Astrocyte (in vitro differentiated cells and primary cell): Measurements from ENCODE around the gene SLC1A7. TPM values are rescaled to one million over a fixed set of nuclear protein-coding genes. Genes with fewer than 3 reads are reported as not detected.

Experiments used
- DNase-seq: peaks from one replicate; pipeline ENCODE4 v3.0.0-alpha.2; 2010; ENCODE audit warnings: low read depth
- FAIRE-seq: peaks from 2 replicates; lab custom pipeline; 2011; peaks lifted over from hg19 to GRCh38; lab: Jason Lieb, UNC
- H2AFZ ChIP-seq: 2 replicates; pipeline ENCODE4 v1.6.0; 2012; ENCODE audit warnings: low read depth, low read length, inconsistent platforms
- H3K27ac ChIP-seq: 2 replicates; pipeline ENCODE4 v1.5.1; 2011; ENCODE audit warnings: low read depth, low read length, inconsistent platforms
- H3K27me3 ChIP-seq: 2 replicates; pipeline ENCODE4 v1.6.0; 2011; ENCODE audit warnings: low read length, inconsistent platforms; ENCODE audit not compliant: insufficient read depth
- H3K36me3 ChIP-seq: 2 replicates; pipeline ENCODE4 v1.5.1; 2011; ENCODE audit warnings: low read length, inconsistent platforms; ENCODE audit not compliant: insufficient read depth
- H3K4me1 ChIP-seq: 2 replicates; pipeline ENCODE4 v1.5.1; 2011; ENCODE audit warnings: low read length, inconsistent platforms; ENCODE audit not compliant: insufficient read depth
- H3K4me2 ChIP-seq: 2 replicates; pipeline ENCODE4 v1.6.0; 2012; ENCODE audit warnings: low read length, inconsistent platforms
- H3K4me3 ChIP-seq: 2 replicates; pipeline ENCODE4 v1.5.1; 2011; ENCODE audit warnings: low read depth, mild to moderate bottlenecking, low read length, inconsistent platforms; ENCODE audit not compliant: insufficient read depth
- H3K79me2 ChIP-seq: 2 replicates; pipeline ENCODE4 v1.6.0; 2012; ENCODE audit warnings: mild to moderate bottlenecking, low read length, inconsistent platforms; ENCODE audit not compliant: insufficient read depth
- H3K9ac ChIP-seq: 2 replicates; pipeline ENCODE4 v1.6.0; 2012; ENCODE audit warnings: mild to moderate bottlenecking, low read length, inconsistent platforms
- H3K9me3 ChIP-seq: 2 replicates; pipeline ENCODE4 v1.5.1; 2012; ENCODE audit warnings: low read depth, mild to moderate bottlenecking, low read length, inconsistent platforms; ENCODE audit not compliant: insufficient read depth
- H4K20me1 ChIP-seq: 2 replicates; pipeline ENCODE4 v1.6.0; 2012; ENCODE audit warnings: low read length, inconsistent platforms; ENCODE audit not compliant: insufficient read depth
- H3K27ac Mint-ChIP-seq: one replicate; pipeline ENCODE4 v1.8.0; 2021; ENCODE audit warnings: mild to moderate bottlenecking, mixed read lengths; ENCODE audit not compliant: unreplicated experiment
- H3K27me3 Mint-ChIP-seq: one replicate; pipeline ENCODE4 v1.8.0; 2021; ENCODE audit warnings: low read depth, mixed read lengths; ENCODE audit not compliant: unreplicated experiment
- H3K36me3 Mint-ChIP-seq: one replicate; pipeline ENCODE4 v1.8.0; 2021; ENCODE audit warnings: low read depth, mixed read lengths; ENCODE audit not compliant: unreplicated experiment
- H3K4me1 Mint-ChIP-seq: one replicate; pipeline ENCODE4 v1.8.0; 2021; ENCODE audit warnings: low read depth, mixed read lengths; ENCODE audit not compliant: unreplicated experiment
- H3K4me3 Mint-ChIP-seq: one replicate; pipeline ENCODE4 v1.8.0; 2021; ENCODE audit warnings: mild to moderate bottlenecking, moderate library complexity, mixed read lengths; ENCODE audit not compliant: unreplicated experiment
- H3K9me3 Mint-ChIP-seq: one replicate; pipeline ENCODE4 v1.8.0; 2021; ENCODE audit warnings: mild to moderate bottlenecking, mixed read lengths; ENCODE audit not compliant: unreplicated experiment
- EZH2 ChIP-seq: IDR thresholded peaks from 2 replicates; pipeline ENCODE4 v1.6.1; 2012; ENCODE audit warnings: mild to moderate bottlenecking, low read length, inconsistent platforms; ENCODE audit not compliant: insufficient read depth
- total RNA-seq: library from RNA; stranded (reverse); gene quantifications from 2 replicates; pipeline ENCODE4 v1.2.1, GENCODE V29; 2021
- TF ChIP-seq, protein P1 (sequence below): IDR thresholded peaks from 2 replicates; pipeline ENCODE4 v1.5.1; 2011; ENCODE audit warnings: low read depth, mild to moderate bottlenecking, inconsistent platforms, low read length, moderate library complexity; ENCODE audit not compliant: insufficient read depth

SLC1A7 gene
- total RNA-seq, 1 donor from 2014 or later = not detected

DNA sequence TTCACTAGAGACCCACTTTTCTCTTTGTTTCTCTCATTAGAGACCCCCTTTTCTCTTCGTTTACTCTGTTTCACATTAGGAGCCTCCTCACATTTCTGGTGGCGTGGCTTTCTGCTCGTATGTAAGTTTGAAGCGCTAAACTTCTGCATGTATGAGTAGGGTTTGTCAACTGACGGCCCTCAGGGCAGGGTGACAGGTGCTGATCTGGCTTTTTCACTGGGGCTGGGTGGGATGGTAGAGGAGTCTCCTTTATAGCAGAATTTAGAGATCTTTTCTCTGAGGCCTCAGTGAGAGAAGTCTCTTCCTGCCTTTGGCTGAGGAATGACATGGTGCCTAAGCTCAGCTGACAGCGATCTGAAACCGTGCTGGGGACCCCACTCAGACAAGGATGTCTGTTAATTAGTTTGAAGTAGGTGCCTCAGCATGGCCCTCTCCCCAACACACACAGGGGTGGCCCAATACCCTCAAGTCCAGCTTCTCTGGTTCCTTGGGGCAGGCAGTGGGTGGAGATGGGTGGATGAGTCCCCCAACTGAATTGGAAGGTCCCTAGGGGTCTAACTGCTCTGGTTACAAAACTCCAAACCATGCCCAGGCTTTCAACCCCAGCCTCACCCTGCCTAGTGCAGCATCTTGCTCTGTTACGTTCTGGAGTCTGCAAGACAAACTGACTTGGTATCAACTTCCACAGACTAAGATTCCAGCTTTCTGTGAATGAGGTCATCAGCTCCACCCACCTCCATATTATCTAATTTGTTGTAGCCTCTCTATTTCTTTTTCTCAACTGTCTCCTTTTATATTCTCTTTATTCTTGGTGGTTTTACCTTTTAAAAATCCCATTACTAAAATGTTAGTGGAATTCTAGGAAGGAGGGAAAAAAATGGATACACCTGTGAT, 3.2 kb downstream of the SLC1A7 start:
- no peak for TF ChIP-seq EZH2
- TF ChIP-seq, protein P1, sequence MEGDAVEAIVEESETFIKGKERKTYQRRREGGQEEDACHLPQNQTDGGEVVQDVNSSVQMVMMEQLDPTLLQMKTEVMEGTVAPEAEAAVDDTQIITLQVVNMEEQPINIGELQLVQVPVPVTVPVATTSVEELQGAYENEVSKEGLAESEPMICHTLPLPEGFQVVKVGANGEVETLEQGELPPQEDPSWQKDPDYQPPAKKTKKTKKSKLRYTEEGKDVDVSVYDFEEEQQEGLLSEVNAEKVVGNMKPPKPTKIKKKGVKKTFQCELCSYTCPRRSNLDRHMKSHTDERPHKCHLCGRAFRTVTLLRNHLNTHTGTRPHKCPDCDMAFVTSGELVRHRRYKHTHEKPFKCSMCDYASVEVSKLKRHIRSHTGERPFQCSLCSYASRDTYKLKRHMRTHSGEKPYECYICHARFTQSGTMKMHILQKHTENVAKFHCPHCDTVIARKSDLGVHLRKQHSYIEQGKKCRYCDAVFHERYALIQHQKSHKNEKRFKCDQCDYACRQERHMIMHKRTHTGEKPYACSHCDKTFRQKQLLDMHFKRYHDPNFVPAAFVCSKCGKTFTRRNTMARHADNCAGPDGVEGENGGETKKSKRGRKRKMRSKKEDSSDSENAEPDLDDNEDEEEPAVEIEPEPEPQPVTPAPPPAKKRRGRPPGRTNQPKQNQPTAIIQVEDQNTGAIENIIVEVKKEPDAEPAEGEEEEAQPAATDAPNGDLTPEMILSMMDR = no peak
- Histone ChIP-seq H4K20me1 (no peaks in the 10 kb centered on the region), H3K36me3 (no peaks in the 10 kb centered on the region), H2AFZ (no peak overlapping the region), H3K4me3 (no peak overlapping the region), H3K79me2 (no peaks in the 10 kb centered on the region), H3K9ac (no peak overlapping the region), H3K27me3 (no peaks in the 10 kb centered on the region), H3K4me1 (peaks cover 6% of the 10 kb centered on the region), H3K9me3 (no peaks in the 10 kb centered on the region), H3K27ac (no peak overlapping the region), H3K4me2 (no peak overlapping the region)
- H3K36me3 Mint-ChIP-seq = no peaks in the 10 kb centered on the region
- no peaks in the 10 kb centered on the region for H3K4me1 Mint-ChIP-seq
- H3K27me3 Mint-ChIP-seq = peaks cover 18% of the 10 kb centered on the region
- H3K27ac Mint-ChIP-seq = no peak overlapping the region
- no peak overlapping the region for H3K4me3 Mint-ChIP-seq
- DNase-seq = no peak
- FAIRE-seq = peak; percentile 82
- H3K9me3 Mint-ChIP-seq = peaks cover 4% of the 10 kb centered on the region

DNA sequence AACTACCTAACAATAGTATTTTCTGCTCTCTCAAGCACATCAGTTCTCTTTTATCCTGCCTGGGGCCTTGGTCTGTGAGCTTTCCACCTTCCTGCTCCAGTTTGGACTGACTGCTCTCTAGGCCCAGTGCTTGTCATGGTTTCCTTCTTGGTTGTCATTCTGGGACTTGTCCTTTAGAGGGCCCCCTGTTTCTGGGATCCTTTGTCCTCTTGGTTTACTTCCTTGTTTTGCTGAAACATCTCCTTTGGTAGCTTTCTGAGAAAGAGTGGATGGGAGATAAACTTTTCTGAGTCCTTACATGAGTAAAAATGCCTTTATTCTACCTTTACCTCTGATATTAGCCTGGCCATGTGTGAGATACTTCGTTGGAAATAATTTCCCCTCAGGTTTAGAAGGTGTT, 4.7 kb downstream of the SLC1A7 start:
- H3K27me3 Mint-ChIP-seq = peaks cover 30% of the 10 kb centered on the region

More for the DNA sequence above, 4.7 kb downstream of the SLC1A7 start:
- no peak overlapping the region for H2AFZ ChIP-seq
- no peak overlapping the region for H3K27ac Mint-ChIP-seq
- H3K79me2 ChIP-seq = no peaks in the 10 kb centered on the region
- no peak overlapping the region for H3K4me3 ChIP-seq
- no peaks in the 10 kb centered on the region for H3K36me3 ChIP-seq
- TF ChIP-seq, protein P1 = no peak
- TF ChIP-seq EZH2 = no peak
- no peak for DNase-seq
- H4K20me1 ChIP-seq = no peaks in the 10 kb centered on the region
- no peaks in the 10 kb centered on the region for H3K4me1 Mint-ChIP-seq
- FAIRE-seq = no peak
- no peaks in the 10 kb centered on the region for H3K27me3 ChIP-seq
- peaks cover 9% of the 10 kb centered on the region for H3K9me3 Mint-ChIP-seq
- H3K4me1 ChIP-seq = peaks cover 6% of the 10 kb centered on the region
- no peak overlapping the region for H3K4me3 Mint-ChIP-seq
- H3K36me3 Mint-ChIP-seq = no peaks in the 10 kb centered on the region
- H3K4me2 ChIP-seq = no peak overlapping the region
- no peaks in the 10 kb centered on the region for H3K9me3 ChIP-seq
- no peak overlapping the region for H3K27ac ChIP-seq
- H3K9ac ChIP-seq = no peak overlapping the region
